ENCODE data around the gene KDM6B. TPM values are rescaled to one million over a fixed set of nuclear protein-coding genes. Genes with fewer than 3 reads are reported as not detected.

KDM6B gene
- total and polyA plus RNA-seq, 2 experiments from 2014 or later: 9.7 to 20.8 TPM

DNA sequence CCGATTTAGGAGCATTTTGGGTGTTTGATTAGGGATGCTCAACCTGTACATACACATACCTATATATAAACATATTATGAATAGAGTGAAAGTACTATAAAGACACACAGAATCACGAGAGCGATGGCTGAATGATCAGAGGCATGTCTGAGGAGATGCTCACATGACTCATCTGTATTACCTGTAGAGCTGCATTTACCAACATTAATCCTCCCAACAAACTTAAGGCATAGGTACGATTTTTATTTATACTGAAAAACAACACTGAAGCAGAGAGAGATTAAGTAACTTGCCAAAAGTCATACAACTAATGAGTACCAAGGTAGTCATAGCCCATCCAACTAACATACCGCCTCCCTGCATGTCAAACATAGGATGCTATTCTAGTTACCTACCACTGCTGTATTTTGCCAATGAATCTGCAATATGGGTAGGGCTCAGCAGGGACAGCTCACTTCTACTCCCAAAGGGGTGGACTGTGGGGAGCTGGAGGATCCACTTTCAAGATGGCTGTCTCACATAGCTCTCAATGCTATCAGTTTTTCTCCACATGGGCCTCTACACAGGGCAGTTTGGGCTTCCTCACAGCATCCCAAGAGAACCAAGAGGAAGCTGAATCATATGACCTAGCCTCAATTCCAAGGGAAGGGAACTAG is 31.1 kb downstream of the KDM6B start:
- H3K9me3 ChIP-seq (ENCODE audit: low read depth): no peaks in the 10 kb centered on the region
- H3K36me3 ChIP-seq: peaks cover 4% of the 10 kb centered on the region
- H3K4me3 ChIP-seq: no peak overlapping the region

GRCh38 chr17:7867881-7868329 is 33.9 kb downstream of the KDM6B start:
- Histone ChIP-seq H3K4me3 (no peak overlapping the region), H3K36me3 (peaks cover 7% of the 10 kb centered on the region), H3K27me3 (no peaks in the 10 kb centered on the region), H3K9me3 (ENCODE audit: low read depth) (no peaks in the 10 kb centered on the region), H3K4me1 (ENCODE audit: low read depth) (peaks cover 4% of the 10 kb centered on the region), H3K27ac (no peak overlapping the region)
- DNase-seq (ENCODE audit: low read depth in 1 of 2, low spot score in 1 of 2): no peak
- TF ChIP-seq, protein P1, sequence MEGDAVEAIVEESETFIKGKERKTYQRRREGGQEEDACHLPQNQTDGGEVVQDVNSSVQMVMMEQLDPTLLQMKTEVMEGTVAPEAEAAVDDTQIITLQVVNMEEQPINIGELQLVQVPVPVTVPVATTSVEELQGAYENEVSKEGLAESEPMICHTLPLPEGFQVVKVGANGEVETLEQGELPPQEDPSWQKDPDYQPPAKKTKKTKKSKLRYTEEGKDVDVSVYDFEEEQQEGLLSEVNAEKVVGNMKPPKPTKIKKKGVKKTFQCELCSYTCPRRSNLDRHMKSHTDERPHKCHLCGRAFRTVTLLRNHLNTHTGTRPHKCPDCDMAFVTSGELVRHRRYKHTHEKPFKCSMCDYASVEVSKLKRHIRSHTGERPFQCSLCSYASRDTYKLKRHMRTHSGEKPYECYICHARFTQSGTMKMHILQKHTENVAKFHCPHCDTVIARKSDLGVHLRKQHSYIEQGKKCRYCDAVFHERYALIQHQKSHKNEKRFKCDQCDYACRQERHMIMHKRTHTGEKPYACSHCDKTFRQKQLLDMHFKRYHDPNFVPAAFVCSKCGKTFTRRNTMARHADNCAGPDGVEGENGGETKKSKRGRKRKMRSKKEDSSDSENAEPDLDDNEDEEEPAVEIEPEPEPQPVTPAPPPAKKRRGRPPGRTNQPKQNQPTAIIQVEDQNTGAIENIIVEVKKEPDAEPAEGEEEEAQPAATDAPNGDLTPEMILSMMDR (IDR thresholded peaks at IDR 0.05; ENCODE audit: low read depth, low read length): no peak

More for the DNA sequence above, 31.1 kb downstream of the KDM6B start:
- no peaks in the 10 kb centered on the region for H3K27me3 ChIP-seq
- TF ChIP-seq, protein P1 (IDR thresholded peaks at IDR 0.05; ENCODE audit: low read depth, low read length): no peak
- H3K4me1 ChIP-seq (ENCODE audit: low read depth): no peaks in the 10 kb centered on the region
- H3K27ac ChIP-seq: no peak overlapping the region
- DNase-seq (ENCODE audit: low read depth in 1 of 2, low spot score in 1 of 2): no peak

DNA sequence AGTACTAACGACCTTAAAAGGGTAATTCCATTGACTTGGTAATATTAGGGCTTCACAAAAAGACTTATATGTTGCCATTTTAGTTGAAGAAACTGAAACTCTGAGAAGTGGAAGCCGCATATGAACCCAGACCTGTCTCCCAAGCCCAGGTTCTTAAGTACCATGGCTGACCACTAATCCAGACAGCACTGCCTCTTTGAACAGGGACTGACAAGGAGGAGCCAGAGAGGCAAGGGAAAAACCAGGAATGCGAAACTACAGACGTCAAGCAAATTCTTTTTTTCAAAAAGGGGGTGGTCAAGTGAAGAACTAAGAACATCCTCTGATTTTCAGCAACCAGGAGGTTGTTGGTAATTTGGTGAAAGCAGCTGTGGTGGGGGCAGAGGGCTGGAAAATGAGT is 39.0 kb downstream of the KDM6B start:
- Histone ChIP-seq H3K9me3 (ENCODE audit: low read depth) (no peaks in the 10 kb centered on the region), H3K27ac (peak overlapping the region; percentile 82), H3K4me1 (ENCODE audit: low read depth) (peaks cover 12% of the 10 kb centered on the region), H3K4me3 (no peak overlapping the region), H3K27me3 (no peaks in the 10 kb centered on the region), H3K36me3 (peaks cover 7% of the 10 kb centered on the region)
- TF ChIP-seq, protein P1 (IDR thresholded peaks at IDR 0.05; ENCODE audit: low read depth, low read length): no peak
- peak in 1 of 2 donors; percentile 50 for DNase-seq (ENCODE audit: low read depth in 1 of 2, low spot score in 1 of 2)

- Histone ChIP-seq H3K9me3 (ENCODE audit: low read depth) (no peaks in the 10 kb centered on the region), H3K27me3 (no peaks in the 10 kb centered on the region), H3K4me1 (ENCODE audit: low read depth) (peaks cover 12% of the 10 kb centered on the region), H3K27ac (no peak overlapping the region), H3K36me3 (peaks cover 20% of the 10 kb centered on the region), H3K4me3 (no peak overlapping the region)
- DNase-seq (ENCODE audit: low read depth in 1 of 2, low spot score in 1 of 2): no peak
- TF ChIP-seq, protein P1 (IDR thresholded peaks at IDR 0.05; ENCODE audit: low read depth, low read length): no peak
These were observed 41.9 kb downstream of the KDM6B start for GRCh38 chr17:7875804-7876370.

DNA sequence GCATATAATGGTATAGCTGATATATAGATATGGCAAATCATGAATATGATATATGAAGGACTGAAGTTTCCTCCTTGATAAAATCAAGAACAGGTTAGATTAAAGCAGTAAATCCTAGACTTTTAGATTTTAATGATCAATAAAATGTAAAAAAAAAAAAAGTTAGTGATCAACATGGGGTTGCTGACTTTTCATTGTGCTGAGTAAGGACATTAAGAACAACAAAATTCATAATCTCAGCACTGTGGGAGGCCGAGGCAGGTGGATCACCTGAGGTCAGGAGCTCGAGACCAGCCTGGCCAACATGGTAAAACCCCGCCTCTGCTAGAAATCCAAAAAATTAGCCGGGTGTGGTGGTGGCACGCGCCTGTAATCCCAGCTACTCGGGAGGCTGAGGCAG is 44.2 kb downstream of the KDM6B start:
- H3K4me1 ChIP-seq (ENCODE audit: low read depth): peaks cover 10% of the 10 kb centered on the region
- H3K36me3 ChIP-seq: peaks cover 16% of the 10 kb centered on the region
- no peak overlapping the region for H3K4me3 ChIP-seq
- H3K27ac ChIP-seq: no peak overlapping the region
- no peaks in the 10 kb centered on the region for H3K9me3 ChIP-seq (ENCODE audit: low read depth)
- no peak for DNase-seq (ENCODE audit: low read depth in 1 of 2, low spot score in 1 of 2)
- TF ChIP-seq, protein P1 (IDR thresholded peaks at IDR 0.05; ENCODE audit: low read depth, low read length): no peak
- H3K27me3 ChIP-seq: no peaks in the 10 kb centered on the region

All from cardiac muscle cell (in vitro differentiated cells and primary cell).